ENCODE measurements around the gene HS6ST3.
A peak's percentile ranks its signal among the peaks of the same experiment; 100 is the strongest.

The HS6ST3 gene

GRCh38 chr13:96342852-96343465, 253.1 kb downstream of the HS6ST3 start:
- no peak for DNase-seq

GRCh38 chr13:96346921-96347320, 257.0 kb downstream of the HS6ST3 start:
- DNase-seq = no peak

DNA sequence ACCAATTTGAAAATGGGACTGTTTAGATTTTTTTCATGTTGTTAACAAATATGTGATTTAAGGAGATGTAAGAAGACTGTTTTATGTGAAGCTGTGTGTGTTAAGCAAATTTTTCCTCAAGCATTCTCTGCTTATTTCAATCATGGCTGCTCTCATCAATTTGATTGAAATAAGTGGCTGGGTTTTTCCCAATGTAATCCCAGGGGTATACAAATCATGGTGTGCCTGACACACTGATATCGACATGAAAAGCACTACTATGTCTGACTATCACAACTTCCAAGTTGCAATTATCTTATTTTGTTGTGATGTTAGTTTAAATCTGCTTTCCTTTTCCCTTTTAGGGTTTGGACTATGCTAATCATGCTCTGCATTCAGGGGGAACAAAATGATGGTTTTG, 283.7 kb downstream of the HS6ST3 start:
- no peak for DNase-seq

- no peak for DNase-seq
Measured at GRCh38 chr13:96377835-96378234, 287.9 kb downstream of the HS6ST3 start.

DNA sequence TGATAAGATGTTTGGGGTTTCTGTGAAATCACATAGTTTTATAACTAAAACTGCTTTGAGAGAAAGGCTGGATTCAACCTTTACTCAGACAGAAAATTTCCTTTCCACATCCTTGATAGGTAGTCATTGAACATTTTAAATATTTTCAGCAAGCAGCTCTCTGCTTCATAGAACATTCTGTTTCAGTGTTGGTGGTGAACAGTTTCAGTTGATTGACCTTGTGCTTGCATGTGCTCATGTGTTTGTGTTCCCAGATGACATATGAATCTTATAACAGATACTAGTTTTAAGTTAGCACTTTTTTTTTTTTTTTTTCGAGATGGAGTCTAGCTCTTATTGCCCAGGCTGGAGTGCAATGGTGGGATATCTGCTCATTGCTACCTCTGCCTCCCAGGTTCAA, 290.1 kb downstream of the HS6ST3 start:
- DNase-seq = no peak

DNA sequence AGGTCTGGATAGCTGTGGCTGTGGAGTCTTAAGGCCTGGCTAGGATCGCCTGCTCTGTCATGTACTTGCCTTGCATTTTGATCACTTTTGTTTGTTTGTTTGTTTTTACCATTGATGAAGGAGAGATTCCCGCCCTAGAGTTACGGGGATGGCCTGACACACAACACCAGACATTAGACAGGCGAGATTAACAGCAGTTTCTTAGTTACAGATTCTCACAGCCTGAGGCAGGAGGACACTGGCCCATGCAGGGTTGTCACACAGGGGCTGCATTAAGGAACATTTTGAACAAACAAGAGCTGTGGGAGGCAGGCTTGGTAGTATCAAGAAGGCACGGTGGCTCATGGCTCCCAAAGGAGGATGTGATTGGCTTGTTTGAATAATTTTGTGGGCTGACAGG, 291.8 kb downstream of the HS6ST3 start:
- no peak for DNase-seq

DNA sequence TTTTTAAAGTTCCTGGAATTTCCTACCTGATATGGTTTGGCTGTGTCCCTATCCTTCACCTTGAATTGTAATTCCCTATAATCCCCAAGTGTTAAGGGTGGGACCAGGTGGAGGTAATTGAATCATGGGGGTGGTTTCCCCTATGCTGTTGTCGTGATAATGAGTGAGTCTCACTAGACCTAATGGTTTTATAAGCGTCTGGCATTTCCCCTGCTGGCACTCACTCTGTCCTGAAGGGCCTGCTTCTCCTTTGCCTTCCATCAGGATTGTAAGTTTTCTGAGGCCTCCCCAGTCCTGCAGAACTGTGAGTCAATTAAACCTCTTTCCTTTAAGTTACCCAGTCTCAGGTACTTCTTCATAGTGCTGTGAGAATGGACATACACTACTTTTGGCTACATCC, 298.7 kb downstream of the HS6ST3 start:
- no peak for DNase-seq

GRCh38 chr13:96391606-96392005, 301.7 kb downstream of the HS6ST3 start:
- no peak for DNase-seq

GRCh38 chr13:96397807-96398206, 307.9 kb downstream of the HS6ST3 start:
- DNase-seq = no peak

DNA sequence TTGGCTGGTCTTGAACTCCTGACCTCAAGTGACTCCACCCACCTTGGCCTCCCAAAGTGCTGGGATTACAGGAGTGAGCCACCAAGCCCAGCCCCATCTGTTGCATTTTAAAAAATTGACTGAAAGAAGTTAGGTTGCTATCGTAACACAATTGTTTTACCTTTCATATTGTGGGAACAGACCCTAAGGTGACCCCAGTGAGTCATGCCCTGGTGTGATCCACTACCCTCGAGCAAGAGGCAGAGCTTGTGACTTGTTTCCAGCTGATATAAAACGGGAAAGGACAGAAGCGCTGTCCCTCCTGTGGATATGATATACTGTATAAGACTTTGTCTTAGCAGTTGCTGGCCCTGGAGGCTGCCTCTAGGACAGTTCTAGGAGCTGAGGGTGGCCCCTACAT, 308.6 kb downstream of the HS6ST3 start:
- DNase-seq = no peak

DNA sequence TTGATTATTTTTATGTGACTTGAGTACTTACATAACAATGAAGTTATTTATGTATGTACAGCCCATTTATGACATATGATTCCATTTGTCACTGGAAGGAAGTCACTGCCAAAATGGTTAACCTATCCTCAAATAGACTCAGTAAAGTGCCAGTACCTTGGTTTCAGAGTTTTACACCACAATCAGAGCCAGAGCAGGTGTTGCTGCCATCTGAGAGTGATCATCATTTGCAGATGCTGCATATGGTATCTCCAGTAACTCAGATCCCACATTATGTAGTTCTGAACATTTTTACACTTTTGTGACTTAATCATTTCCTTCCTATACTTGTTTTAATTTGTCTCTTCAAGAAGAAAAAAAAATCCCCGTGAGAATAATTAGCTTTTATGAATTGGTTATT, 313.3 kb downstream of the HS6ST3 start:
- DNase-seq = no peak

DNA sequence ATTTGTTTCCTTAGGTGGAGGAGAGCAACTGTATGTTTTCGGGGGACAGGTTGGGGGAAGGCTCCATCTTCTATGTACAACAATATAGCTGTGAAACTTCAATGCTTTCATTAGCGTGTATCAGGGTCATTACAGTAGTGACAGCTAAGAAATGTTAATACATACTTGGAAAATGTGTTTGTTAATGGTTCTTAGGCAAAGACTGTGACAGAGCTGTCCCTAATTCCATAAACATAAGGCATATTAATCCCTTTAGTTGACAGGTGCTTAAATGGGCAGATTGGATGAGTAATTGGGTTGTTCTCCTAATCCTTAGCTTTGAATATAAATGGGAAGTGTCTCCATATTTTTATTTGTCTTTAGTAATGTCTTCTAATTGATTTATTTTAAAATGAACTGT, 313.7 kb downstream of the HS6ST3 start:
- no peak for DNase-seq

DNA sequence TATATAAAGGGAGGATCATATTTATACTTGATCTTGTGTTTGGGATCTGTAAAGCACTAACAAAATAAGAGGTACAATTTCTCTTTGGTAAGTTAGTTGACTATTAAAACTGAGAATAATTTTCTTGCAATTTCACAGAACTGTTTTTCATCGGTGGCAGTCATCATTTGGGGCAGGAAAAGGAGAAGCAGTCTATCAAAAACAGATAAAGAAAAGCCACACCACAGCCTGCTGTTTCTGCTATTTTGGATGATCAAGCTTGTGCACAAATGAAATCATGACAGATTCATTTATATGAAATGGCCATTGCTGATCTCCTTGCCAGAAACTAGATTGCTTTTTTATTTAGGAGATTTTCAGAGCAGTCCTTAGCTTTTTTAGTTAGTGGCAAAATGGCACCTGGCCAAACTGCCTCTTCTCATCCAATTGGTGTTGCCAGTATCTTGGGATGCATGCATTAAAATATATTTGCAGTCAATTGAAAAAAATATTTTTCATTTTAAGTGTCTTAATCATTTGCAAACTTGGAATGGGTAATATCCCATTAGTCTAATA, 326.0 kb downstream of the HS6ST3 start:
- DNase-seq = no peak

DNA sequence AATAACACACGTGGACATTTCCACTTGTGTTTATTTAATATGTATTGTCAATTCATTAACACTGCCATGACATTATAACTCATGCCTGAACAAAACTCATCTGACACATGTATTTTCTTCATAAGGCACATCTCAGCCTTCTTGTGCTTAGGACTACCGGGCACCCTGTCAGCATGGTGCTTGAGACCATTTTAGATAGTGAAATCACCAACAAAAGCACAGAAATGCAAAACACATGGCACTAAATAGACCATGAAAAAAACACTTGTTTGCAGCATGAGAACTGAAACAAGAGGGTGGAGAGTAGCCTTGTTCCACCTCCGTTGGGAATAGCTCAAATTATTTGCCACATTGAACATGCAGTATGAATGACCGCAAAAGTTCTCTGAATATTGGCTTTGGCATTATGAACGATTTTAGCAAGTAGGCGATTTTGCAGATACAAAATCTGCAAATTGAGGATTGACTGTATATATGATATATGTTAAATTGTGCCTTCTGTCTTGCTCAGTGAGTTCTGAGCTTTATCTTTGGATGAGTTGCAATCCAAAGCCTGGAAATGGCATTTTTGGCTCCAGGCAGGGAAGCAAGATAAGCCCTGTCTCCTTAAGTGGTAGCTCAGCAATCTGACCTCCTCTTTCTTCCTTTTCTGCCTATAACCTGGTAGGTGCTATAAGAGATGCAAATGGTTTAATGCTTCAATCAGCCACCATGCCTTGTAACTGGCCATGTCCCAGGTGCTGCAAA, 328.2 kb downstream of the HS6ST3 start:
- no peak for DNase-seq

DNA sequence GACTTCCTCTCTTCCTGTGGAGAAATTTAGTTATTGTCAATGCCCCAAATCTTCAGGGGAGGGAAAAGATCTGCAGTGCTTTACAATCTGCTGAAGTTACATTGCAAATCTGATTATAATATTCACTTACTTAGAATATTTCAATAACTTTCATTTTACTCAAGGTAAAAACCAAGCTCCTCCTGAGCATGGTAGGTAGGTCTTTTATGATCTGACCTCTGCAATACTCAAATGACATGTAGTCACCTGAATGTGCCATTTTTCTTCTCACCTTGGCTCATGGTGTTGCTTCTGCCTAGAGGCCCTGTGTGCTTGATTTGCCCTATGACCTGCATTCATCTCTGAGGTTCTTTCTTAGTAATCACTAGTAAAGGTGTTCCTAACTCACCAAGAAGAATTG, 331.4 kb downstream of the HS6ST3 start:
- DNase-seq = no peak

- no peak for DNase-seq
Measured at GRCh38 chr13:96422002-96422401, 332.1 kb downstream of the HS6ST3 start.

DNA sequence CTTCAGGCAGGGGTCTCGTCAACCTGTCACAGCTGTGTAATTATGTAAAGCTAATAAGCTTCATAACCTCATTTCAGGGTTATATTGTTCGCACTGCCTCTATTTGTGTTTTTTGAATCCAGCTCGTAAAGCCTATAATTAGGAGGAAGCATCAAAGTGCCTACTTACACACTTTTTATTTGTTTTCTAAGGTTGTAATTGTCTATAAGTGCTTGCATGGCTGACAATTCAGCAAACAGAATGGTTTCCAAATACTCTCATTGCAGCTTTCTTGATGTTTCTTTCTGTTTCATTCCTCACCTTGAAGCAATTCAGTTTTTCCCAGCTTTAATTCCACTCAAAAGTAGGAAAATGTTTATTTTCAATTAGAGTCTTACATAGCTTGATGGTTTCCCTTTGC, 336.3 kb downstream of the HS6ST3 start:
- peak; percentile 76 for DNase-seq

DNA sequence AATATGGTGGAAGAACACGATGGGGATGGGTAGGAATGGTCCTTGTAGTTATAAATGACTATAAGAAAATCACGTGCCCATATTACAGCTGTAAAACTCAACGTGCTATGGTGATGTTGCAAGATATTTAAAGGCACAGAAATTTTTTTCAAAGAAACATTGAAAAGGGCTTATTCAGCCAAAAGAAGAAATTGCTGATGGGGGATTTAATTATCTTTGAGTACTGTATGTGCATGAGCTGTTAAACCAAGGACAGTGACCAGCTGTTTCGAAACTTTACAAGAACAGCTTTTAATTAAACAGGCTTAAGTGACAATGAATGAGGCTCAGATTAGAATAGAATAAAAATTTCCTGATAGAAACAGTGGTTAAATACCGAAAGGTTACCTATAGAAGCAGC, 339.0 kb downstream of the HS6ST3 start:
- DNase-seq = no peak

DNA sequence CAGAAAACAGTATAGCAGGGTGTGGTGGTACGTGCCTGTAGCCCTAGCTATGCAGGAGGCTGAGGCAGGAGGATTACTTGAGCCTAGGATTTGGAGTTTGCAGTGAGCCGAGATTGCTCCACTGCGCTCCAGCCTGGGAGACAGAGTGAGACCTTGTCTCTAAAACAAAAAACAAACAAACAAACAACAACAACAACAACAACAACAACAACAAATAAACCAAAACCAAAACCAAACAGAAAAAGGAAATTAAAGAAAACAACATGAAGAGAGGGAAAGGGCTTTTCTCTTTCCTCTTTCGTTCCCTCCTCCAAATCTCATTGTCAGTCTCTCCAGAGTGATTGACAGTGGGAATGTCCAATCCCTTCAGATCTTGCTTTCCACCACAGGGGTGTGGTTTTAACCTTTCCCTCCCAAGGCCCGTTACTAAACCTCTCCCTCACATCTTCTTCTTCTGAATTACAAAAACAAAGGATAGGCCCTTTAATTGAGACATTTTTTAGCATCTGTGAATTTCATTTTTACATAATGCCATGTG, 341.2 kb downstream of the HS6ST3 start:
- no peak for DNase-seq

GRCh38 chr13:96444676-96445075, 354.8 kb downstream of the HS6ST3 start:
- no peak for DNase-seq

DNA sequence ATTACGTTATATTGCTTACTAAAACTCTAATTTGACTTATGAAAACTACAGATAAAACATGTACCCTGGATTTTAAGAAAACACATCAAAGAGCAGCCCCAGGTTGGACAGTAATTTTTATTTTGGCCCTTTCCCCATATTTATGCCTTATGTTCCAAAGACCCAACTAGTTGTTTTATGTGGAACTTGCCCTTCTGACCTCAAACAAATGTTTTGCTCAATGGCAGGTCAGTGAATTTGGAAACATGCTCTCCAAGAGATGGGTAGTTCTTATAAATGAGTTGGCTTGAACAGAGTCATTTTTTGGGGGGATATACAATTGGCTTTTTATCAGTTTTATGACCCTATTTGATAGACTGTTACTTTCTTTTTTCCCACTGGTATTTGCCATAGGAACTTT, 360.0 kb downstream of the HS6ST3 start:
- DNase-seq = no peak

GRCh38 chr13:96450326-96451020, 360.6 kb downstream of the HS6ST3 start:
- no peak for DNase-seq

DNA sequence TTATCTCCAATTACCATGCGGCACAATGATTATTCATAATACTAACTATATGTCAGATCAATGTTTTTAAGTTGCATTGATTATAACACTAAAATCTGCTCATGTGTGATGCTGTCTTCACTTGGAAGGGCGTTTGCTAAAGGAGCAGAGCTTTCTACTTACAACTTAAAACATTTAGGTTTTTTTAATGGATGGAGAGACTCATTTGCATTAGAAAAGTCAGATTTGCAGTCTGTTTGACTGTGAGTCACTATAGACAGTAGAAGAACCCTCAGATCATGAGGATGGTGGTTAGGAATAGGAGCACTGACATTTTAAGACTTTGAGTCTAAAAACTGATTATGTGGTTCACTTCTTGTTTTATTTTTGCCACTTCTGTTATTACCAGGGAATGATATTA, 364.6 kb downstream of the HS6ST3 start:
- no peak for DNase-seq

DNA sequence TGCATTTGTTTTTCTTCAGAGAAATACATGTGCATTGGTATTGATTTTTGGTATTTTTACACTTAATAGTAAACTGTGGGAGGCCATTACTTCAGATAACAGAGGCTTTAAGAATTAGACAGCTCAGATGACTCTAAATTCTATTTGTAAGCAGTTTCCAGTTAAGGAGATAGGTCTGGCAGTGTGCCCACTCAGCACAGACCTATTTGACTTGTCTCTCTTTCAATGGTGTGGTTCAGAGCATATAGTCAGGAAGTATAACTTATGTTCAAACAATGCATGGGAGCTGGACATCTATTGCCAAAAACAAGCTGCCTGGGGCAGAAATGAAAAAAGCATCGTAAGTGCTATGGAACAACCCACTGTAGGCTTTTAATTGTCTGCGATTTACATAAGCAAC, 370.7 kb downstream of the HS6ST3 start:
- DNase-seq = peak; percentile 52

Data from NCI-H1436 (cell line).